Hindlimb muscle (tissue), 1 donor: ENCODE measurements around the gene RAMP3. TPM values are rescaled to one million over a fixed set of nuclear protein-coding genes. Genes with fewer than 3 reads are reported as not detected.
A peak's percentile ranks its signal among the peaks of the same experiment; 100 is the strongest.
"Not testable (repeated sequence)": the region's sequence is repeated elsewhere in the genome, so short reads cannot be mapped to it uniquely, and the experiment has no call there.

Experiments
- DNase-seq: peaks from one replicate; pipeline ENCODE4 v3.0.0-alpha.2; 2013
- polyA plus RNA-seq: library from polyadenylated mRNA; unstranded; fragments of 120-200 nt; gene quantifications from one replicate; pipeline ENCODE4 v1.2.1, GENCODE V29; 2013; ENCODE audit not compliant: insufficient read length

Gene RAMP3
- polyA plus RNA-seq, 1 donor, result 5.6 TPM

DNA sequence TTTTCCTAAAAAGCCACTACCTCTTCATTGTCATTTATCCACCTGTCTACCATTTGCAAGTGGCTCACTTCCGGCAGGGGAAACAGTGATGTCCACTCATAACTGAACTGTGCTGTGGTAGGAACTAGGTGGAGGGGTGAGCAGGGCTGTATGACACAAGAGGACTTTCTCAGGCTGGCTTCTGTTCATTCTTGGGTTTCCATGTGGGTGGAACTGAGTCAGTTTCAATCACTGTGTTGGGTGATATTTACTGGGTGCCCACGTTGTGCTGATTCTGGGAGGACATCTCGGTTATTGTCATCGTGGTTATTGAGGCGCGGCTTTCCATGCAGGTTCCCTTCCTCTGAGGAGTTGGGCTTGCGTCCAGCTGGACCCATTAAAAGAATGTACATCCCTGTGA, 38.8 kb downstream of the RAMP3 start:
- DNase-seq, result no peak

DNA sequence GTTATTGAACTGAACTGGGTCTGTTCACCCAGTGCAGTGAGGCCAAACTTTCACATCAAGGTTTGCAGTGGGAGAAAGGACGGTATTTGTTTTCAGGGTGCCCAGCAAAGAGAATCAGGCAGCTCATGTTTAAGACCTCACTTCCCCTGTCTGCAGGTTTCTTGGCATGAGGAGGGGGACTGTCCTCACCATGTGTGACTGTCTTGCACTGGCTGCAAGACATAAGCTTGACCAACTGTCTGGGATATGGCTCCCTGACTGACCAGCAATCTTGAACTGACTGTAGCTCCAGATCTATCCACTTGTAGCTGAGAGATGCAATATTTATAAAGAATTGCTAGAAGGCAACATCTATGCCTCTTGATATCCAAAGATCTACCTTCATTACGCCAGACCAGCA, 39.9 kb downstream of the RAMP3 start:
- DNase-seq, result no peak

DNA sequence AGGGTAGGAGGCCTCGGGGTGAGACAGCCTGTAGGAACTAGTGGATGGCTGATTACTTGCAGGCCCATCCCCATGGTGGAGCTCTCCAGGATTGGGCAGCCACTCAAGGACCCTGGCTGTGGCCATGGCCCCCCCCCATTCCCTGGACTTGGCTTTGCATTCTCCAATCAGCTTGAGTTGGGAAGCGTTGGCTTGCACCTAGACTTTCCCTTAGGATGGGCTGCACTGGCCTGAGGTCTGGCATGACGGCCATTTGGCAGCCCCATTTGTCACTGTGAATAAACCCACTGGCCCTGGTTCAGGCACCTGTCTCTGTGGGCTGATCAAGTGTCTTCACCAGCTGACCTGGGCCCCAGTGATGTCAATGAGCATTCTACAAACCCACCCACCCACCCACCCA, 41.4 kb downstream of the RAMP3 start:
- DNase-seq, result no peak

DNA sequence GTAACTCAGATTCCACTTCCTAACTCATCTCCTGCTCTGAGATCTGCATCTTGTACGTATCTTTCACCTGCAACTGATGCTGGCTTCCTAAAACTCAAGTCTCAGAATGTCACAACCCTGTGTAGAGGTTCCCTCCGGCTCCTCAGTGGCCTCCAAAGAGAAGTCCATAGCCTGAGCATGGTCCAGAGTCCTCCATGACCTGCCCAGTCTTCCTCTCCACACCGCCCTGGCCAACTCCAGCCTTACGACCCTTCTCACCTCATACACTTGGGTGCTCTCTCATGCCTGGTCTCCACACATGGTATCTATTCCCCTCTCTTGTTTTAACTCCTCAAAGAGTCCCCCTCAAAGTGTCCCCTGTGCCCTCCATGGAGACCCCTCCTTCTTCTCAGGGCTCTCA, 41.9 kb downstream of the RAMP3 start:
- no peak for DNase-seq

DNA sequence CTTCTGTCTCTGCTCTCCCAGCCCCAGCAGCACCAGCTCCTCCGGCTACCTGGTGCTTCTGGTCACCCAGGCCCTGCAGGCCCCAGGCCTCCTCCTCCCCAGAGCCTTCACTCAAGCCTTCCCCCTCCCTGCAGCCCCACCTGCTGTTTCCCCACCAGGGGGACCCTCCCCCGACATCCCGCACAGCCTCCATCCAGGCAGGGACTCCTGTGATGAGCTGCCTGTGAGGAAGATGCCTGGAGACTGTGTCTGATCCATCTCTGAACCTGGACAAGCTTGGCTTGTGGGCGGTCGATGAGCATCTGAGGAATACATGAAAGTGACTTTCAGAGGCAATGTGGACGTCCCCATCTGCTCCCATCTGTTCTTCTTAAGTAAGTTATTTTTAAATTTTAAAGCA, 45.0 kb downstream of the RAMP3 start:
- no peak for DNase-seq

DNA sequence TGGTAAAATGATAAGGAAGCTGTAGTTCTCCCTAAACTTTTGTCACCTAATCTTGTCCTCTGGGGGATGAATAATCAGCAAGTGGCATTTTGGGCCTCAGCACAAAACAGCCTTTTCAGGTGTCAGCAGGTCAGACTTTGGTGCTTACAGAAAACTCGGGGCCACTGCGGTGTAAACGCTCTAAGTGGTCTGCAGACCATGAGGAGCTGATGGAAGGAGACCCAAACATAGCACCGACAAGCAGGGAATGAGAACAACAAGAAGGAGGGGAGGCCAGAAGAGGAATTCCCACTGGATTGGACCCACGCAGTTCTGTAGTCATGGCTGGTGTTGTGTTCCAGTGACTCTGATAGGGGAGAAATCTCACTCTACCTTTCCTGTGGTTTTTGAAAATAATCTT, 45.4 kb downstream of the RAMP3 start:
- no peak for DNase-seq

DNA sequence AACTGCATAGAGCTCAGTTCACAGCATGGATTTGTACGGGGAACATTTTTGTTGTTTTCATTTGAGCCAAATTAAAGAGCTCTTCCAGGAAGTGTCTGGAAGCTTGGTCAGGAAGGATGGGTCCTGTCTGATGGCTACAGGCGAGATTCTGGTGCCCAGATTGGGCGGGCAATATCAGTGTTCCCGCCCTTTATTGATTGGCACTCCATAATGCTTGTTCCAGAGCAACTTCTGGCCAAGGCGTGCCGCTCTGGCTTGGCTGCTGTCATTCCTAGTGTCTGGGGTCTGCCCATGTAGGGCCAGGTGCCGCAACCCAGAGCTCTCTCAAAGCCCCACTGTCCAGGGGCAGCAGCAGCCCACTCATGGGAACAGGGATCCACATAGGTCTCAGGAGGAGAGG, 45.9 kb downstream of the RAMP3 start:
- no peak for DNase-seq

DNA sequence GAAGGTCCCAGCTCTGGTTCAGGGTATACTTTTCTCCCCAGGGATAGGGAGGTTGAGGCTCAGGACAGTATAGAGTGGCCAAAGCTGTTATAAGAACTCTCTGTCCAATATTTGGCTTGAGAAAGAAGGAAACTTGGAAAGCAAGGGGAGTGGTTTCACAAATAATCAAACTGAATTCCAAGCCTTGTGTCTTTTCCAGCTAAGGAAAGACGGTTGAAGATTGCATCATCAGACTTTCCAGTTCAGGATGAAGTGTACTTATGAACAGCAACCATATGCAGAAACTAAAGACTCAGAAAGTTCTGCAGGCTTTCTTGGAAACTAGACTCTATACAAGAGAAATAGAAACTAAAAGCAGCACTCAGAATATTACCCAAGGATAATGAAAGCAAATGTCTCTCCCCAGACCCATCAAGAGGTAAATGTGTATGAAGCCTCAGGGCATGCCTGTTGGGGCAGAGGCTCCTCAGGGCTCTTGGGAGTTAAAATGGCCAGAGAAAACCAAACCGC, 46.4 kb downstream of the RAMP3 start:
- DNase-seq, result peak; percentile 66

DNA sequence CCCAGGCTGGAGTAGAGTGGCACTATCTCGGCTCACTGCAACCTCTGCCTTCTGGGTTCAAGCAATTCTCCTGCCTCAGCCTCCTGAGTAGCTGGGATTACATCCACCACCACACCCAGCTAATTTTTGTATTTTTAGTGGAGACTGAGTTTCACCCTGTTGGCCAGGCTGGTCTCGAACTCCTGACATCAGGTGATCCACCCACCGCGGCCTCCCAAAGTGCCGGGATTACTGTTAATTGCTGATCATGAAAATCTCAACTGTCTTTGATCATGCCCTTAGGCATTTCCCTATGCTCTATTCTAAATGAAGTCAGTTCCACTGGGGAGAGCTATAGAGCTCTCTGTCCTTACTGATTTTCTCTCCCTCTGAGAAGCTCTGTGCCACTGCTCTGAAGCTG, 48.7 kb downstream of the RAMP3 start:
- not testable (repeated sequence) for DNase-seq

DNA sequence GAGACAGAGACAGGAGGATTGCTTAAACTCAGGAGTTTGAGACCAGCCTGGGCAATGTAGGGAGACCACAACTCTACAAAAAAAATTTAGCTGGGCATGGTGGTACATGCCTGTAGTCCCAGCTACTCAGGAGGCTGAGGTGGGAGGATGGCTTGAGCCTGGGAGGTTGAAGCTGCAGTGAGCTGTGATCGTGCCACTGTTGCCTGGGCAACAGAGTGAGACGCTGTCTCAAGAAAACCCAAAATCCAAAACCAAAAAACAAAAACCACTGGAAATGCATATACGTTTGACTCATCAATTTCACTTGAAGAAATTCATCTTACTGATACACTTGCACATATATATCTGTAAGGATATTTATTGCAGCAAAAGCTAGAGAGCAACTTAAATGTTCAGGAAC, 52.3 kb downstream of the RAMP3 start:
- DNase-seq, result not testable (repeated sequence)

DNA sequence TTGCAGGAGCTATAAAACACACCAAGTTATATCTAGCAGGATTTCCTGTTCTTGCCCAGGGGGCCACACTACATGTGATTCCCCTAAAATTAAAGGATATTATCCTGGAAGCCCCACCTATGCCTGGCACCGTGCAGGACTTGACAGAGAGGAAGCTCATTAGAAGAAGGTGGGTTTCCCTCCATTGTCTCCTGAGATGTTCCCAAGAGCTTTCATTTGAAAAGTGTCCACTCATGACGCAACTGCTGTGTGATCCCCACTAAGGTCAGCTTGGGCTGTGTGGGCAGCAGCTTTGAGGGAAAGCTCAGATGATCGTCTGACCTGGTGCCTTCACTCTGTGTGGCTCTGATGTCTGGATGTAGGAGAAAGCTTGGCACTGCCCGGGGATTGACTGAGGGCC, 53.5 kb downstream of the RAMP3 start:
- DNase-seq, result no peak

DNA sequence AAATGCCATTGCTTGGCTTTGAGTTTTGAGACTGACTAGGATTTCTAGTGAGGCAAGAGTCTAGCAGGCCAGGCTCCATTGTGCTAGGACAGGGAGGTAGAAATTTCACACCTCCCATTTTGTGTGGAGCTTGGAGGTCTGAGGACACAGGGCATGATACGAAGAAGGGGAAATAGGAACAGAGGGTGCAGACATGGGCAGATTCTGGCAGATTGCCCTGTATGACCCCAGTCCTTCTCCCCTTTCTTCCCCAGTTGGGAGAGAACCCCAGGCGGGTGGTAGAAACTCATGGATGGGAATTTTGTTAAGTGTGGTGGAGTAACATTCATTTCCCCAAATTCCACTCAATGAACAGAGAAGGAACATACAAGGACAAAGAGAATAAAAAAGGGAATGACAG, 54.4 kb downstream of the RAMP3 start:
- DNase-seq, result no peak

DNA sequence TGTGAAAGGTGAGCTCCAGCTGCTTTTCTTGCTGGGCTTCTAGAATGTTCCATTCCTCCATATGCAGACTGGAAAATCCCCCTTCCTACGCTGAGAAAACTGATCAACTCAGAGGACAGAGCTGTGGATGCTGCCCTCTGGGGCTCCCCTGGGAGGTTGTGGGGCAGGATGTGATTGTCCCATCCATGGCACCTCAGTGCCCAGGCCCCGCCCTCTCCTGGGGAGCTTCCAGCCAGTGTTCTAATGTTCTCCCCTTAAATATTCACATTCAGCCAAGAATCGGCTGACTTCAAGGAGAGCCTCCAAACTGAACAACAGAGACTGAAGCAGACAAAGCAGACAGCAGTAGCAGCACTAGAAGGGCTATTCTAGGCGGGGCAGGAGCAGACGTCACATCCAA, 55.0 kb downstream of the RAMP3 start:
- no peak for DNase-seq

DNA sequence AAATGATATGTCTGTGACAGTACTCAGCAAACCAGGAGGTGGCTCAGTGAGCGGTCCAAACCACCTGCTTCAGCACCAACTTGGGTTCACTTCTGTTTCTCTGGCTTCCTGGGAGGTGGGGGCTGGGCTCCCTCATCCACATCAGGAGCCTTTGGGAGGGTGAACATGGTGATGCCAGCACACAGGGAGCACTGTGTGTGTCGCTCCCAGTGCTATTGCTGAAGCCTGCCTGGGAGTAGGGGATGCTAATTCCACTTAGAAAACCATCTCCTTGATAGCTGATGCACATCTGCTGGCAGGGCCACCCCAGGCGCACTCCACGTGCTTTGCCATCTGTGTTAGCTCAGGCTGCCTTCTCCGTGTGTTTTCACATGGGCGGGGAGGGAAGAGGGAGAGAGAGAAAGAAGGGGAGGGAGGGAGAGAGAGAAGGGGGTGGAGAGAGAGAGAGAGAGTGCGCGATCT, 58.0 kb downstream of the RAMP3 start:
- DNase-seq, result no peak

DNA sequence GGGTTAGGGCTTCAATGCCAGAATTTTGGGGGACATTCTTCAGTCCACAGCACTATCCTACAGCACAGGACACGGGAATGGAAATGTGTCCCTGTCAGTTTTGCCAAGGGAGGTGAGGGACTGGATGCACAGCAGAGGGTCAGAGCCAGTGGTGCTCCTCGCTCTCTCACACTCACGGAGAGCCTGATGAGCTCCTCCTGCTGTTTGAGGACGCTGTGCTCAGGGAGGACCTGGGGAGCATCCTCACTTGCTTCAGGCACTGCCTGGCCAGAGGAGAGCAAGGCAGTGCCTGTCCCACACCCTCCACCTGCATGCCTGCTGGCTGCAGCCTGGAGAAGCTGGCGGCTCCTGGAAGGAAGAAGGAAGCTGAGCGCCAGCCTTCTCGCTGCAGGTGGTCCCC, 58.6 kb downstream of the RAMP3 start:
- DNase-seq, result no peak

DNA sequence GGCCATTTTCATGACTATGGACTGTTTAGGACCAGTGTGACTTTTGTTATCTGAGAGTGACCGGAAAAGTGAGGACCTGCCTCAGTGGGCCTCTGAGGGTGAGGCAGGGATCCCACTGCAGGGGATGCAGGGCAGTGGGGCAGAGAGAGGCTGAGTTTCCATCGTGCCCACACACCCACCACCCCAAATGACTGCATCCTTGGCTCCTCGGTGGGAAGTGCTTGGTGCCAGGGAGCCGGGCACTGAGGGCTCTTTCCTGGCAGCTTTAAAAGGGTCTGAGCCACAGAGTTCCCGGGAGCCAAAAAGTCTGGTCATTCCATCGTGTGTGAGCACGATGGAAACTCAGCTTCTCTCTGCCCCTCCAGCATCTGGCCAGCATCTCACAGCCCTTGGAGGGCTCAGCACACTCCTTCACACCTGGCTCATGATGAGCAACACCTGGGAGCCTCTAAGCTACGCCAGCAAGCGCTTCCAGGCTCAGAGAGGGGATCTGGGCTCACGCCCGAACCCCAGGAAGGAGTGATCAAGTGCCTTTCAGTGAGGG, 59.1 kb downstream of the RAMP3 start:
- DNase-seq, result no peak

DNA sequence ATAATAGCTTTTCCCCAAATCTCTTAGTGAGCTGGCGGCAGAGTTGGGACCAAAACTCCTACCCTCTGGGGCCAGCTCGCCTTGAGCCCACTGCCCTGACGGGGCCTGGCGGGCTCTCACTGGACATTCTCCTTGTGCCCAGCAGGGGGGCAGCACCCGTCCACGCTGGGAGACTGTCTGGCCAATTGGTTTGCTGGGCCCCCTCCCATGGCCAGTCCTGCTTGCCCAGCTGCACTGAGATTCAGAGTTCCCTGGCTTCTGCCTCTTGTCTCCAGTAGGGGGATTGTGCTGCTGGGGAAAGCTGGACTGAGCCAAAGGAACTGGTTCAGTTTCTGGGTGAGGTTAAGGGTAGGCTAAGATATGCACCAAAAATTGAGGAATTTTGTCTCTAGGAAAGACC, 59.8 kb downstream of the RAMP3 start:
- no peak for DNase-seq

DNA sequence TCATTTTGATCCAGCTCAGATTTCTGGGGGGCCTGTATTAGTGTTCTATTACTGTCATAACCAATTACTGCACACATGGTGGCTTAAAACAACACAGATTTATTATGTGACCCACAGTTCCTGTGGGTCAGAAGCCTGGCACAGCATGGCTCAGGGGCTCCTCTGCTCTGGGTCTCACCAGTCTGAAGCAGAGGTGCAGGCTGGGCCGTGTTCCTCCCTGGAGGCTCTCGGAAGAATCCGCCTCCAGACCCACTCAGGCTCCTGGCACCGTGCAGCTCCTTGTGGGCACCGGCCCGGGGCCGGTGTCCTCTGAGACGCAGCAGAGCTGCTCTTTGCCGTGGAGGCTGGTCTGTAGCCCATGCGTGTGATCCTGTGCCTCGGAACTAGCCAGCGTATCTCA, 61.5 kb downstream of the RAMP3 start:
- no peak for DNase-seq

DNA sequence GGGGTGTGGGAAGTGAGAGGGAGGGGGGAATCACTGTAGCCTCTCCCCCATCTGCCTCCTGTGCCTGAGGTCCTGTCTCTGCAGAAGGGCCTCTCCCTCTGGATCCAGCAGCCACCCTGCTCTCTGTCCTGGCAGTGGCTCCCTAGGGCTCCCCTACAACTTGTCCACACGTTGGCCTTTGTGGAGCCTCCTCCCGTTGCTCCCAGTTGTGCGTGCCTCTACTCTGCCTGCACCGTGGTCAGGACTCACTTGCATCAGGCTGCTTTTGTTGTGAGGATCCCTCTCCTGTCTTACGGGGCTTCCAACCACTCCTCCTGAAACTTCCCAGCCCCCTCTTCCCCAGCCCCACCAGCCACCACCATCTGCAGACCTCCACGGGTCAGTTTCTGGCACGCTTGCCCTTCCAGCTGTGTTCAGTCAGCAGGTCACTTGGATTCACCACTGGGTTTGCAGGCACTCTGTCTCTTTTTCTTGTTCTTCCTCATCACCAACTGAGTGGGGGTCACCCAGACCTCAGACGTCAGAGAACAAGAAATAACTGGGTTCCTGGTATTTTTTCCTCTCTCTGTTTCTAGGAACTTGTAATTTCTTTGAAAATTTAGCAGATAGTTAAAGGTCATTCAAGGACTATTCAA, 62.3 kb downstream of the RAMP3 start:
- DNase-seq, result no peak

DNA sequence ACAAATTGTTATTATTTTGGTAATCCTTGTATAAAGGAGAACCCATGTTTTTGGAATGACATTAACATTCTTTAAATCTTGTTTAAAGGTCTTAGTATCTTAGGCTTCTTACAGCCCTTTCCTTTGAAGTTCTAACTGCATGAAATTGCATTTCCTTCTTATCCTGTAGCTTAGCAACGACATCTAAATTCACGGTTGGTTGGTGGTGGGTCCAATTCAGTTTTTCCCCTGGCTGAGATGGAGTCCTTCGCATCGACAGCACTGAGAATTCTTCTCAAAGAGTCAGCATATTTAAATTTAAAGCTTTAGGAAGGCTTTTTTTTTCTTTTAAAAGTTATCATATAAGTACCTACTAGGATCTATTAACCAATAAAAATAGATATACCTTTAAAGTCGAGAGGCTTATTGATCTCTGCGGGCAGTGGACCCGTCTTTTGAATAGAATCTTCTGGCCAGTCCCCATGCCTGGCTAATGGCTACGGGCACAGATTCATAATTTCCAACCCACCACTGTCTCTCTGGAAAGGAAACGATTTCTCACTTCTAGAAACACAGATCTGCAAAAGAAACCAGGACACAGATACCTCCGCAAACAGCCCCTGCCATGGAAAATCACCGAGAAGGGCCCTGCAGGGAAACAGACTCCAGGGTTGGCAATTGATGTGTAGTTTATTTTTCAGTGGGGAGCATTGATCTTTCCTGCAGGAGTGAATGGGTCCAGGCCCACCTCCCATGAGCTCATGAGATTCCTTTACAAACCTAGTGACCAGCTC, 63.4 kb downstream of the RAMP3 start:
- no peak for DNase-seq

DNA sequence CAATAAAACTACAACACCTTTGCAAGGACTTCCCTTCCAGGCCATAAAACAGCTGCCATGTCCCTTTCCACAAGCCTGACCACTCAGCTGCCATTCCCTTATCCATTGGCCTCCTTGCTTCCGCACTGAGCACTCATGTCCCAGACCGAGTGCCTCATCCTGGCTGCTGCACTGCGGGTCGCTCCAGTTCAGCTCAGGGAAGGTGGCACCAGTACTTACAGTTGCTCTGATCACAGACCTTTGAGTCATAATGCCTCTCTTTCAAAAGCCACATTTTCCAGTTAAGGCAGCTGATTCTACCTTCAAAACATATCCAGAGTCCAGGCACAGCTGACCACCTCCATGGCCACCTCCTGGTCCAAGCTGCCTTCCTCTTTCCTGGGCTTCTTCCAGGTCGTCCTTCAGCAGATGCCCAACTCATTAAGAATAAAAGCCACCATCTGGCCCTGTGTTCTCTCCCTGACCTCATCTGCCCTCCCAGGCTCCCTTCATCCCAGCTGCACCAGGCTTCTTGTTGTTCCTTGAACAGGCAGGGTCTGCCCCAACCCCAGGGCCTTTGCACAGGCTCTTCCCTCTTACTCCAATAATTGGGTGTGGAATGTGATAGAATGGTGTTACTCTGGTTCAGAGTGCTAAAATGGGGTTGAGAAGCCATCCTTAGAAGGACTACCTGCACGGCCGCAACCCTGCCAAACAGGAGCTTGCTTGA, 64.5 kb downstream of the RAMP3 start:
- DNase-seq, result no peak

DNA sequence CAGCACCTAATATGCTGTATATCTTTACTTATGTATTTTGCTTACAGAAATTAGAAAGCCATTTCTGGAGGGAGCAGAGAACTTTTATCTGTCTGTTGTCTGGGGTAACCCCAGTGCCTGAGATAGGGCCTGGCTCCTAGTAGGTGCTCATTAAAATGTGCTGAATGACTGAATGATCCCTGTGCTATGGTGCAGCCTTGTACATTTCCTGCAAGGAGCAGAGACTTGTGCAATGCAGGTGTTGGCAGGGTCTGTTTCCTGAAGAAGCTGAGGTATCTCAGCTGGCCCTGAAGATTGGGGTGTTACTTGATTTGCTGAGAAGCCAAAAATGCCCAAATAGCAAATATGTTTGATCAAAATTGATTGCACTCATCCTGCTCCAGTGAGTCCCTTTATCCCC, 65.5 kb downstream of the RAMP3 start:
- DNase-seq, result no peak
